Fibroblast of lung (primary cell): ENCODE data around the gene DHX57. TPM values are rescaled to one million over a fixed set of nuclear protein-coding genes. Genes with fewer than 3 reads are reported as not detected.

Experiments
- DNase-seq, 2 donors: peaks; one replicate each; pipeline versions ENCODE4 v3.0.0 to v3.0.0-alpha.2; 2010; ENCODE audit warnings: low read depth in 2 of 2
- H2AFZ ChIP-seq: 2 replicates; pipeline ENCODE4 v1.5.1; 2012; ENCODE audit warnings: low read length, control low read depth, inconsistent platforms
- H3K27ac ChIP-seq: 2 replicates; pipeline ENCODE4 v1.5.1; 2011; ENCODE audit warnings: low read length, control low read depth; ENCODE audit not compliant: insufficient read depth
- H3K27me3 ChIP-seq: 2 replicates; pipeline ENCODE4 v1.5.1; 2011; ENCODE audit warnings: mild to moderate bottlenecking, low read length; ENCODE audit not compliant: control insufficient read depth, insufficient read depth
- H3K36me3 ChIP-seq: 2 replicates; pipeline ENCODE4 v1.5.1; 2011; ENCODE audit warnings: low read length; ENCODE audit not compliant: control insufficient read depth, insufficient read depth
- H3K4me1 ChIP-seq: 2 replicates; pipeline ENCODE4 v1.5.1; 2011; ENCODE audit warnings: low read length; ENCODE audit not compliant: control insufficient read depth, insufficient read depth; ENCODE audit errors: extremely low read depth
- H3K4me2 ChIP-seq: 2 replicates; pipeline ENCODE4 v1.5.1; 2011; ENCODE audit warnings: low read length, control low read depth; ENCODE audit not compliant: insufficient read depth; ENCODE audit errors: extremely low read depth
- H3K4me3 ChIP-seq, 4 experiments: fragments of 200-600 bp in 1 of 4; sonication (generic) in 1 of 4; replicated peaks in 1 of 4; 2 replicates each; pipeline ENCODE4 v1.5.1; 2011 to 2016; ENCODE audit warnings: low read length in 4 of 4, low read depth in 3 of 4, mild to moderate bottlenecking in 3 of 4, control low read depth in 2 of 4, inconsistent platforms in 1 of 4, mixed read lengths in 1 of 4; ENCODE audit not compliant: insufficient read depth in 1 of 4; ENCODE audit errors: control extremely low read depth in 1 of 4
- H3K79me2 ChIP-seq: 2 replicates; pipeline ENCODE4 v1.5.1; 2012; ENCODE audit warnings: mild to moderate bottlenecking, low read length, inconsistent platforms; ENCODE audit not compliant: control insufficient read depth, insufficient read depth
- H3K9ac ChIP-seq: 2 replicates; pipeline ENCODE4 v1.5.1; 2011; ENCODE audit warnings: mild to moderate bottlenecking, low read length, control low read depth; ENCODE audit not compliant: insufficient read depth
- H3K9me3 ChIP-seq: 2 replicates; pipeline ENCODE4 v1.5.1; 2012; ENCODE audit warnings: low read depth, low read length; ENCODE audit not compliant: control insufficient read depth, insufficient read depth
- H4K20me1 ChIP-seq: 2 replicates; pipeline ENCODE4 v1.5.1; 2011; ENCODE audit warnings: low read length; ENCODE audit not compliant: control insufficient read depth, insufficient read depth; ENCODE audit errors: extremely low read depth
- EZH2 ChIP-seq: IDR thresholded peaks from 2 replicates; pipeline ENCODE4 v1.5.1; 2012; ENCODE audit warnings: low read length, control low read depth, mild to moderate bottlenecking; ENCODE audit errors: missing control alignments
- polyA plus RNA-seq, 2 donors: library from polyadenylated mRNA; depleted of rRNA in 1 of 2; stranded (reverse) in 1 of 2; unstranded in 1 of 2; fragments of >200 nt; gene quantifications; 2 replicates each; pipeline ENCODE4 v1.2.1, GENCODE V29; 2011 to 2012; ENCODE audit warnings: missing spikeins in 1 of 2
- total RNA-seq: library from RNA; depleted of rRNA; stranded (reverse); fragments of >200 nt; gene quantifications from 2 replicates; pipeline ENCODE4 v1.2.1, GENCODE V29; 2014
- TF ChIP-seq, protein P1 (sequence below), 2 donors: IDR thresholded peaks in 1 of 2; conservative IDR thresholded peaks in 1 of 2; 1 replicate in 1 of 2; 2 replicates in 1 of 2; pipeline ENCODE4 v1.5.1; 2011 to 2012; ENCODE audit warnings: low read length in 2 of 2, control low read depth in 1 of 2, inconsistent platforms in 1 of 2, low read depth in 1 of 2, mild to moderate bottlenecking in 1 of 2

The DHX57 gene
- total and polyA plus RNA-seq, 2 donors (not counting 1 experiment from before 2014, with no cell fraction given), result 18.5 to 23.5 TPM

DNA sequence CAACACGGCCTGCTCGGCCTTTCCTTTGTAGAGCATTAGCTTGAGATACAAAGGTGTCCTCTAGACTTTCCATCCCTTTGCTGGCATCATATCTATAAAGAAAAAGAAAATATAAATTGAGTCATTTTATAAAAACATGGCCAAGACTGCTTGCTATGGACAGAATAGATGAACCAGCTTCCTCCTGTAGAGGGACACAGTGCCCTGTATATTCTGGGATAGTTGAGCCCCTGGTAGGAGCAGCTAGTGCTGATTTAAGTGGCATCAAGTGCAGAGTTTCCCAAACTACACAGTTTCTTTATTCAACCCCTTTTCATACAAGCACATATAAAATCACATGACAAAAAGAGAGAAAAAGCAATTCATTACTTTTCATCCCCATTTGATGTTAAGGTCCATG is 49.8 kb downstream of the DHX57 start:
- no peak for TF ChIP-seq EZH2
- TF ChIP-seq, protein P1, sequence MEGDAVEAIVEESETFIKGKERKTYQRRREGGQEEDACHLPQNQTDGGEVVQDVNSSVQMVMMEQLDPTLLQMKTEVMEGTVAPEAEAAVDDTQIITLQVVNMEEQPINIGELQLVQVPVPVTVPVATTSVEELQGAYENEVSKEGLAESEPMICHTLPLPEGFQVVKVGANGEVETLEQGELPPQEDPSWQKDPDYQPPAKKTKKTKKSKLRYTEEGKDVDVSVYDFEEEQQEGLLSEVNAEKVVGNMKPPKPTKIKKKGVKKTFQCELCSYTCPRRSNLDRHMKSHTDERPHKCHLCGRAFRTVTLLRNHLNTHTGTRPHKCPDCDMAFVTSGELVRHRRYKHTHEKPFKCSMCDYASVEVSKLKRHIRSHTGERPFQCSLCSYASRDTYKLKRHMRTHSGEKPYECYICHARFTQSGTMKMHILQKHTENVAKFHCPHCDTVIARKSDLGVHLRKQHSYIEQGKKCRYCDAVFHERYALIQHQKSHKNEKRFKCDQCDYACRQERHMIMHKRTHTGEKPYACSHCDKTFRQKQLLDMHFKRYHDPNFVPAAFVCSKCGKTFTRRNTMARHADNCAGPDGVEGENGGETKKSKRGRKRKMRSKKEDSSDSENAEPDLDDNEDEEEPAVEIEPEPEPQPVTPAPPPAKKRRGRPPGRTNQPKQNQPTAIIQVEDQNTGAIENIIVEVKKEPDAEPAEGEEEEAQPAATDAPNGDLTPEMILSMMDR (conservative IDR thresholded peaks at IDR 0.05 in 1 of 2, IDR thresholded peaks at IDR 0.05 in 1 of 2; ENCODE audit: low read depth in 1 of 2, low read length in 2 of 2), result no peak

GRCh38 chr2:38824906-38825305 is 50.8 kb downstream of the DHX57 start:
- H3K4me3 ChIP-seq, result no peak overlapping the region
- peaks cover 4% of the 10 kb centered on the region for H3K36me3 ChIP-seq
- no peak overlapping the region for H3K27ac ChIP-seq
- no peak for DNase-seq
- no peaks in the 10 kb centered on the region for H3K9me3 ChIP-seq
- H4K20me1 ChIP-seq, result no peaks in the 10 kb centered on the region
- no peaks in the 10 kb centered on the region for H3K4me1 ChIP-seq
- TF ChIP-seq, protein P1 (conservative IDR thresholded peaks at IDR 0.05 in 1 of 2, IDR thresholded peaks at IDR 0.05 in 1 of 2; ENCODE audit: low read depth in 1 of 2, low read length in 2 of 2), result no peak
- TF ChIP-seq EZH2, result no peak
- no peaks in the 10 kb centered on the region for H3K27me3 ChIP-seq
- no peak overlapping the region for H3K9ac ChIP-seq
- no peak overlapping the region for H3K4me2 ChIP-seq
- H3K79me2 ChIP-seq, result no peaks in the 10 kb centered on the region
- H2AFZ ChIP-seq, result no peak overlapping the region

More for the DNA sequence above, 49.8 kb downstream of the DHX57 start:
- H3K27me3 ChIP-seq, result no peaks in the 10 kb centered on the region
- no peak overlapping the region for H3K4me3 ChIP-seq
- no peak overlapping the region for H3K9ac ChIP-seq
- H3K4me2 ChIP-seq, result no peak overlapping the region
- H3K9me3 ChIP-seq, result no peaks in the 10 kb centered on the region
- no peaks in the 10 kb centered on the region for H3K4me1 ChIP-seq
- no peaks in the 10 kb centered on the region for H4K20me1 ChIP-seq
- no peak overlapping the region for H2AFZ ChIP-seq
- no peaks in the 10 kb centered on the region for H3K79me2 ChIP-seq
- no peak overlapping the region for H3K27ac ChIP-seq
- H3K36me3 ChIP-seq, result peaks cover 4% of the 10 kb centered on the region
- no peak for DNase-seq

GRCh38 chr2:38823386-38823785 is 52.3 kb downstream of the DHX57 start:
- peaks cover 4% of the 10 kb centered on the region for H3K36me3 ChIP-seq
- no peaks in the 10 kb centered on the region for H4K20me1 ChIP-seq
- no peaks in the 10 kb centered on the region for H3K4me1 ChIP-seq
- no peaks in the 10 kb centered on the region for H3K9me3 ChIP-seq
- no peak for DNase-seq
- no peak overlapping the region for H3K4me2 ChIP-seq
- no peak overlapping the region for H3K9ac ChIP-seq
- H3K79me2 ChIP-seq, result no peaks in the 10 kb centered on the region
- no peak for TF ChIP-seq EZH2
- TF ChIP-seq, protein P1 (conservative IDR thresholded peaks at IDR 0.05 in 1 of 2, IDR thresholded peaks at IDR 0.05 in 1 of 2; ENCODE audit: low read depth in 1 of 2, low read length in 2 of 2), result no peak
- no peaks in the 10 kb centered on the region for H3K27me3 ChIP-seq
- H3K27ac ChIP-seq, result no peak overlapping the region
- no peak overlapping the region for H2AFZ ChIP-seq
- H3K4me3 ChIP-seq, result no peak overlapping the region
